ENCODE measurements around the gene GNE.

Gene GNE

DNA sequence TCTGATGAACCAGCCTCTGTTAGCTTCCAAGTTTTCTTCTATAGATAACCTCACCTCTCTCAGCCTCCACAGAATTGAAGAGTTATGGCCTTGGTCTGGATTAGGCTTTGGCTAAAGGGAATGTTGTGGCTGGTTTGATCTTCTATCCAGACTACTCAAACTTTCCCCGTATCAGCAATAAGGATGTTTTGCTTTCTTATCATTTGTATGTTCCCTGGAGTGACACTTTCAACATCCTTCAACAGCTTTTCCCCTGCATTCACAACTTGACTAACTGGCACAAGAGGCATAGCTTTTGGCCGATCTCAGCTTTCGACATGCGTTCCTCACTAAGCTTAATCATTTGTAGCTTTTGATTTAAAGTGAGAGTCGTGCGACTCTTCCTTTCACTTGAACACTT lies 28.1 kb upstream of the GNE start:
- H3K4me1 ChIP-seq (ENCODE audit: control insufficient read depth, insufficient read depth, low read length): no peaks in the 10 kb centered on the region; the same call in 1 of the 2 replicates
- ChIA-PET POLR2A (no interaction called here), CTCF (interaction anchor here (1.5 kb wide), 1 partner anchor 42 kb away, joined by 6 read pairs; no protein-coding TSS in a partner anchor)

GRCh38 chr9:36284226-36284625 lies 26.0 kb upstream of the GNE start:
- no peak overlapping the region for H3K4me3 ChIP-seq (ENCODE audit: low read depth, low read length)

More for the DNA sequence above, 28.1 kb upstream of the GNE start:
- no peaks in the 10 kb centered on the region for H3K9me3 ChIP-seq (ENCODE audit: control insufficient read depth, insufficient read depth, low read depth, low read length)
- no peaks in the 10 kb centered on the region for H3K36me3 ChIP-seq (ENCODE audit: control insufficient read depth in 2 of 2, insufficient read depth in 1 of 2, low read length in 2 of 2)
- TF ChIP-seq PRDM1 (tag by site-specific recombination; IDR thresholded peaks at IDR 0.05): peak; percentile 58
- no peak for TF ChIP-seq EGR2 (tag by site-specific recombination; IDR thresholded peaks at IDR 0.05; ENCODE audit: low read depth)
- no peak for TF ChIP-seq ZNF621 (tag by site-specific recombination; IDR thresholded peaks at IDR 0.05)
- no peak for TF ChIP-seq ZNF768 (tag by site-specific recombination; IDR thresholded peaks at IDR 0.05)
- TF ChIP-seq TCF7L2 (IDR thresholded peaks at IDR 0.05; ENCODE audit: borderline replicate concordance, low read depth, low read length): peak; percentile 43; the same call in 1 of the 2 replicates
- TF ChIP-seq ZNF416 (tag by site-specific recombination; IDR thresholded peaks at IDR 0.05): no peak
- no peak for TF ChIP-seq ZNF658 (tag by site-specific recombination; IDR thresholded peaks at IDR 0.05)
- no peak overlapping the region for H3K27ac ChIP-seq (ENCODE audit: extremely low read depth, low read depth, low read length)
- H3K4me3 ChIP-seq (ENCODE audit: low read depth, low read length): no peak overlapping the region

DNA sequence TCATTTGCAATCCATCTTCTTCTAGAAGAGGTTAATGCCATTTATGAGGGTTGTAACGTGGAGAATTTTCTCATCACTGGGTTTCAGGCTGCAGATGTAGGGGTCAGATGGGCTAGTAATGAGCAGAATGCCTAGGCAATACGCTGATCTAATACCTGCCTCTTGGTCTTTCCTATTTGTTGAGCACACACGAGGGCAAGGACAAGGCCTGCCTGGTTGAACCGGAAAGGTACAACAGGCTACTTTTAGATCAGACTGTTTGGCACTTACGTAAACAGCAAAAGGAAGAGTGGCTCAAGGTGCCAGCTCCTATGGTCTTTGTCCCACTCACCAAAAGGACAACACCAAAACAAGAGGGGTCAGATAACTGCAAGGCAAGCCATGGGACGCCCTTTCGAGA lies 24.0 kb upstream of the GNE start:
- ChIA-PET CTCF (interaction anchor here (1.1 kb wide), 1 partner anchor 9 kb away, joined by 3 read pairs; no protein-coding TSS in a partner anchor), POLR2A (no interaction called here)
- Histone ChIP-seq H3K36me3 (ENCODE audit: control insufficient read depth in 2 of 2, insufficient read depth in 1 of 2, low read length in 2 of 2) (no peaks in the 10 kb centered on the region), H3K9me3 (ENCODE audit: control insufficient read depth, insufficient read depth, low read depth, low read length) (no peaks in the 10 kb centered on the region), H3K4me1 (ENCODE audit: control insufficient read depth, insufficient read depth, low read length) (no peaks in the 10 kb centered on the region; the same call in 1 of the 2 replicates), H3K4me3 (ENCODE audit: low read depth, low read length) (no peak overlapping the region), H3K27ac (ENCODE audit: extremely low read depth, low read depth, low read length) (no peak overlapping the region)
- TF ChIP-seq, protein P1, sequence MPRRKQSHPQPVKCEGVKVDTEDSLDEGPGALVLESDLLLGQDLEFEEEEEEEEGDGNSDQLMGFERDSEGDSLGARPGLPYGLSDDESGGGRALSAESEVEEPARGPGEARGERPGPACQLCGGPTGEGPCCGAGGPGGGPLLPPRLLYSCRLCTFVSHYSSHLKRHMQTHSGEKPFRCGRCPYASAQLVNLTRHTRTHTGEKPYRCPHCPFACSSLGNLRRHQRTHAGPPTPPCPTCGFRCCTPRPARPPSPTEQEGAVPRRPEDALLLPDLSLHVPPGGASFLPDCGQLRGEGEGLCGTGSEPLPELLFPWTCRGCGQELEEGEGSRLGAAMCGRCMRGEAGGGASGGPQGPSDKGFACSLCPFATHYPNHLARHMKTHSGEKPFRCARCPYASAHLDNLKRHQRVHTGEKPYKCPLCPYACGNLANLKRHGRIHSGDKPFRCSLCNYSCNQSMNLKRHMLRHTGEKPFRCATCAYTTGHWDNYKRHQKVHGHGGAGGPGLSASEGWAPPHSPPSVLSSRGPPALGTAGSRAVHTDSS (tag by site-specific recombination; IDR thresholded peaks at IDR 0.05): no peak
- TF ChIP-seq ZNF707 (tag by site-specific recombination; IDR thresholded peaks at IDR 0.05) (no peak), BCL11A (tag by site-specific recombination; IDR thresholded peaks at IDR 0.05; ENCODE audit: low read depth) (no peak), ZNF518A (tag by site-specific recombination; conservative IDR thresholded peaks at IDR 0.05; ENCODE audit: low read depth) (no peak), ZNF660 (tag by site-specific recombination; IDR thresholded peaks at IDR 0.05) (no peak), ZNF391 (tag by site-specific recombination; IDR thresholded peaks at IDR 0.05; ENCODE audit: borderline replicate concordance, low read depth) (no peak), ZNF423 (tag by site-specific recombination; IDR thresholded peaks at IDR 0.05) (no peak), ZNF433 (tag by site-specific recombination; IDR thresholded peaks at IDR 0.05; ENCODE audit: low read depth) (no peak)

More at GRCh38 chr9:36284226-36284625, 26.0 kb upstream of the GNE start:
- Histone ChIP-seq H3K36me3 (ENCODE audit: control insufficient read depth in 2 of 2, insufficient read depth in 1 of 2, low read length in 2 of 2) (no peaks in the 10 kb centered on the region), H3K27ac (ENCODE audit: extremely low read depth, low read depth, low read length) (no peak overlapping the region), H3K4me1 (ENCODE audit: control insufficient read depth, insufficient read depth, low read length) (no peaks in the 10 kb centered on the region; the same call in 1 of the 2 replicates), H3K9me3 (ENCODE audit: control insufficient read depth, insufficient read depth, low read depth, low read length) (no peaks in the 10 kb centered on the region)
- POLR2A ChIA-PET: interaction anchor here (0.6 to 1.0 kb wide), 2 partner anchors 20 to 26 kb away, joined by 3 to 4 read pairs; partner anchors contain the start of gene GNE
- CTCF ChIA-PET: interaction anchor here (0.7 kb wide), 1 partner anchor 45 kb away, joined by 4 read pairs; no protein-coding TSS in a partner anchor
- TF ChIP-seq ZNF629 (tag by site-specific recombination; IDR thresholded peaks at IDR 0.05) (no peak), SALL2 (tag by site-specific recombination; IDR thresholded peaks at IDR 0.05; ENCODE audit: borderline replicate concordance) (no peak)
